NT2/D1 (cell line): ENCODE data around the gene LETM1.

Experiments
- YY1 ChIP-seq: IDR thresholded peaks from 2 replicates; pipeline ENCODE4 v1.6.1; 2011; ENCODE audit not compliant: insufficient read length, insufficient read depth
- ZNF274 ChIP-seq: IDR thresholded peaks from 2 replicates; pipeline ENCODE4 v1.6.1; 2011; ENCODE audit warnings: mild to moderate bottlenecking, low read depth, low read length

- TF ChIP-seq ZNF274 (no peak), YY1 (no peak)
Measured at GRCh38 chr4:1793496-1793840, 62.5 kb downstream of the LETM1 start.
